Measurements from ENCODE around the gene CPT1B. TPM values are rescaled to one million over a fixed set of nuclear protein-coding genes. Genes with fewer than 3 reads are reported as not detected.

Gene CPT1B
- total and polyA plus RNA-seq, 2 donors (not counting 1 experiment from before 2014, with no cell fraction given) = 55.0 to 109 TPM

GRCh38 chr22:50584106-50585096 is 6.2 kb upstream of the CPT1B start:
- Histone ChIP-seq H3K4me1 (ENCODE audit: control insufficient read depth in 2 of 2, insufficient read depth in 2 of 2, low read length in 2 of 2) (peaks cover 14 to 18% of the 10 kb centered on the region in 2 donors), H3K4me2 (replicated peaks; ENCODE audit: low read depth, low read length, poor library complexity, severe bottlenecking) (no peak overlapping the region), H3K36me3 (replicated peaks in 1 of 2; ENCODE audit: control extremely low read depth in 1 of 2, control insufficient read depth in 1 of 2, extremely low read depth in 1 of 2, insufficient read depth in 2 of 2, low read length in 1 of 2) (peaks cover 0 to 11% of the 10 kb centered on the region in 2 experiments), H3K4me3 (ENCODE audit: control extremely low read depth in 1 of 5, extremely low read depth in 1 of 5, insufficient read depth in 1 of 5, low read depth in 2 of 5, low read length in 4 of 5) (no peak overlapping the region), H4K20me1 (ENCODE audit: control insufficient read depth, insufficient read depth, low read length, poor library complexity, severe bottlenecking) (peaks cover 20% of the 10 kb centered on the region), H3K9ac (ENCODE audit: low read length) (no peak overlapping the region), H3K79me2 (ENCODE audit: control insufficient read depth, insufficient read depth, low read length) (peaks cover 12% of the 10 kb centered on the region), H3K27me3 (replicated peaks in 1 of 4; ENCODE audit: control extremely low read depth in 1 of 4, control insufficient read depth in 3 of 4, insufficient read depth in 4 of 4, low read length in 3 of 4) (no peaks in the 10 kb centered on the region), H3K9me3 (ENCODE audit: control extremely low read depth in 1 of 3, control insufficient read depth in 2 of 3, insufficient read depth in 1 of 3, low read length in 2 of 3) (no peaks in the 10 kb centered on the region), H2AFZ (ENCODE audit: insufficient read depth, low read depth, low read length, poor library complexity, severe bottlenecking) (no peak overlapping the region), H3K27ac (ENCODE audit: low read length in 2 of 2) (no peak overlapping the region)
- DNase-seq (no peak), ATAC-seq (ENCODE audit: low read depth) (no peak)
- ChIA-PET CTCF (interaction anchor here (1.0 kb wide), 1 partner anchor 37 kb away, joined by 3 read pairs; no protein-coding TSS in a partner anchor), POLR2A (interaction anchor here (0.6 to 0.7 kb wide), 2 partner anchors 39 to 57 kb away, joined by 3 read pairs; partner anchors contain the start of gene KLHDC7B)
- H3K4me1 Mint-ChIP-seq = peaks cover 24% of the 10 kb centered on the region
- H3K9me3 Mint-ChIP-seq (ENCODE audit: insufficient read depth) = no peaks in the 10 kb centered on the region
- H3K4me3 Mint-ChIP-seq = peak overlapping the region; percentile 89
- intact Hi-C loops (cut with micrococcal nuclease) = loop anchor here (5.0 kb wide), 1 partner anchor 332 kb away; the partner anchor contains the start of gene HDAC10
- TF ChIP-seq CTCF (IDR thresholded peaks at IDR 0.05) (no peak), EZH2 (IDR thresholded peaks at IDR 0.05; ENCODE audit: borderline replicate concordance, insufficient read depth, low read depth, low read length, poor library complexity, severe bottlenecking) (no peak)
- H3K27me3 Mint-ChIP-seq = no peaks in the 10 kb centered on the region
- H3K27ac Mint-ChIP-seq = no peak overlapping the region
- 97% methylated on average over 17 of the region's 23 CpGs for WGBS (ENCODE audit: insufficient coverage)
